DND-41 (cell line): ENCODE data around the gene DISC1.

ENCODE experiments used
- ATAC-seq: fragments of 200-7000 bp; cut with Tn5 transposase; 3 replicates; pipeline ENCODE4 v1.9.1; 2021; ENCODE audit warnings: low read depth; ENCODE audit not compliant: insufficient read depth
- DNase-seq: peaks from one replicate; pipeline ENCODE4 v3.0.0-alpha.2; 2020
- H2AFZ ChIP-seq: 2 replicates; pipeline ENCODE4 v1.6.0; 2012; ENCODE audit warnings: low read depth, low read length
- H3K27ac ChIP-seq: 2 replicates; pipeline ENCODE4 v1.5.1; 2012; ENCODE audit warnings: low read length, inconsistent platforms
- H3K27me3 ChIP-seq: fragments of 200-600 bp; sonication (generic); 2 replicates; pipeline ENCODE4 v1.6.0; 2012; ENCODE audit warnings: low read length, mild to moderate bottlenecking, inconsistent platforms; ENCODE audit not compliant: insufficient read depth, poor library complexity
- H3K36me3 ChIP-seq: 2 replicates; pipeline ENCODE4 v1.5.1; 2012; ENCODE audit warnings: low read length, inconsistent platforms; ENCODE audit not compliant: insufficient read depth
- H3K4me1 ChIP-seq: 2 replicates; pipeline ENCODE4 v1.5.1; 2012; ENCODE audit warnings: mild to moderate bottlenecking, low read length; ENCODE audit not compliant: insufficient read depth
- H3K4me2 ChIP-seq: 2 replicates; pipeline ENCODE4 v1.6.0; 2012; ENCODE audit warnings: mild to moderate bottlenecking, moderate library complexity, low read length, inconsistent platforms; ENCODE audit not compliant: insufficient read depth
- H3K4me3 ChIP-seq, 2 experiments: fragments of 200-600 bp in 1 of 2; shearing (Covaris generic) in 1 of 2; 2 replicates each; pipeline ENCODE4 v1.5.1; 2012 to 2016; ENCODE audit warnings: inconsistent platforms in 2 of 2, low read length in 2 of 2, mild to moderate bottlenecking in 2 of 2, low read depth in 1 of 2, moderate library complexity in 1 of 2
- H3K79me2 ChIP-seq: 2 replicates; pipeline ENCODE4 v1.6.0; 2012; ENCODE audit warnings: low read length, inconsistent platforms; ENCODE audit not compliant: insufficient read depth
- H3K9ac ChIP-seq: 2 replicates; pipeline ENCODE4 v1.6.0; 2012; ENCODE audit warnings: low read depth, mild to moderate bottlenecking, inconsistent platforms, low read length, moderate library complexity
- H3K9me3 ChIP-seq: 2 replicates; pipeline ENCODE4 v1.5.1; 2012; ENCODE audit warnings: low read length, moderate library complexity, mild to moderate bottlenecking, inconsistent platforms; ENCODE audit not compliant: insufficient read depth, severe bottlenecking
- H4K20me1 ChIP-seq: 2 replicates; pipeline ENCODE4 v1.6.0; 2012; ENCODE audit warnings: low read length; ENCODE audit not compliant: insufficient read depth
- CTCF ChIP-seq: IDR thresholded peaks from 2 replicates; pipeline ENCODE4 v1.5.1; 2012; ENCODE audit warnings: borderline replicate concordance, low read length, moderate library complexity, mild to moderate bottlenecking; ENCODE audit not compliant: poor library complexity, severe bottlenecking; ENCODE audit errors: extremely low read depth
- EZH2 ChIP-seq: IDR thresholded peaks from 3 replicates; pipeline ENCODE4 v1.6.1; 2012; ENCODE audit warnings: borderline replicate concordance, low read depth, mild to moderate bottlenecking, moderate library complexity, low read length, inconsistent platforms; ENCODE audit not compliant: severe bottlenecking

Gene DISC1

GRCh38 chr1:231856894-231857293 is 230.3 kb downstream of the DISC1 start:
- no peaks in the 10 kb centered on the region for H4K20me1 ChIP-seq
- H3K4me1 ChIP-seq: no peaks in the 10 kb centered on the region
- H3K36me3 ChIP-seq: no peaks in the 10 kb centered on the region
- no peak for TF ChIP-seq EZH2
- TF ChIP-seq CTCF: no peak
- H3K9me3 ChIP-seq: no peaks in the 10 kb centered on the region
- no peak overlapping the region for H3K4me3 ChIP-seq
- H3K4me2 ChIP-seq: no peak overlapping the region
- H3K27me3 ChIP-seq: no peaks in the 10 kb centered on the region
- no peak for DNase-seq
- H3K79me2 ChIP-seq: no peaks in the 10 kb centered on the region
- no peak for ATAC-seq
- H3K9ac ChIP-seq: no peak overlapping the region
- no peak overlapping the region for H2AFZ ChIP-seq
- no peak overlapping the region for H3K27ac ChIP-seq

- Histone ChIP-seq H3K4me1 (no peaks in the 10 kb centered on the region), H3K9ac (no peak overlapping the region), H3K27ac (no peak overlapping the region), H4K20me1 (no peaks in the 10 kb centered on the region), H3K4me2 (no peak overlapping the region), H3K27me3 (no peaks in the 10 kb centered on the region), H3K9me3 (no peaks in the 10 kb centered on the region), H3K4me3 (no peak overlapping the region), H2AFZ (no peak overlapping the region), H3K36me3 (no peaks in the 10 kb centered on the region), H3K79me2 (no peaks in the 10 kb centered on the region)
- no peak for DNase-seq
- TF ChIP-seq EZH2 (no peak), CTCF (no peak)
- no peak for ATAC-seq
Measured at GRCh38 chr1:231857609-231858135, 231.1 kb downstream of the DISC1 start.

GRCh38 chr1:231860221-231861088 is 233.9 kb downstream of the DISC1 start:
- Histone ChIP-seq H3K4me2 (no peak overlapping the region), H4K20me1 (no peaks in the 10 kb centered on the region), H3K27ac (no peak overlapping the region), H3K9me3 (no peaks in the 10 kb centered on the region), H3K36me3 (no peaks in the 10 kb centered on the region), H2AFZ (no peak overlapping the region), H3K27me3 (no peaks in the 10 kb centered on the region), H3K79me2 (no peaks in the 10 kb centered on the region), H3K4me3 (no peak overlapping the region), H3K9ac (no peak overlapping the region), H3K4me1 (no peaks in the 10 kb centered on the region)
- no peak for ATAC-seq
- TF ChIP-seq CTCF: no peak
- DNase-seq: no peak
